VCaP (cell line): Measurements from ENCODE around the gene GLDC.

Experiments
- H3K27ac ChIP-seq: fragments of 450-650 bp; 2 replicates; pipeline ENCODE4 v1.5.1; 2017
- CTCF ChIP-seq: fragments of 450-650 bp; conservative IDR thresholded peaks from 2 replicates; pipeline ENCODE4 v1.5.1; 2017; ENCODE audit warnings: mild to moderate bottlenecking, moderate library complexity

GLDC gene

GRCh38 chr9:6672118-6672517, 26.6 kb upstream of the GLDC start:
- no peak for TF ChIP-seq CTCF
- H3K27ac ChIP-seq = peak overlapping the region; percentile 84; the same call in 1 of the 2 replicates

GRCh38 chr9:6671416-6671815, 25.9 kb upstream of the GLDC start:
- no peak for TF ChIP-seq CTCF
- no peak overlapping the region for H3K27ac ChIP-seq

- H3K27ac ChIP-seq = no peak overlapping the region
- TF ChIP-seq CTCF = no peak
Observed at GRCh38 chr9:6669881-6670280, 24.4 kb upstream of the GLDC start.

GRCh38 chr9:6667633-6668280, 22.2 kb upstream of the GLDC start:
- TF ChIP-seq CTCF = peak; percentile 84

GRCh38 chr9:6667080-6667479, 21.6 kb upstream of the GLDC start:
- no peak overlapping the region for H3K27ac ChIP-seq
- no peak for TF ChIP-seq CTCF

More at GRCh38 chr9:6667633-6668280, 22.2 kb upstream of the GLDC start:
- H3K27ac ChIP-seq = no peak overlapping the region

- no peak for TF ChIP-seq CTCF
- H3K27ac ChIP-seq = no peak overlapping the region
Observed at GRCh38 chr9:6665628-6666027, 20.1 kb upstream of the GLDC start.

- TF ChIP-seq CTCF = no peak
- H3K27ac ChIP-seq = no peak overlapping the region
Observed at GRCh38 chr9:6664204-6664680, 18.7 kb upstream of the GLDC start.
